Uterus (tissue), 4 donors: ENCODE measurements around the gene ADAMTS17. TPM values are rescaled to one million over a fixed set of nuclear protein-coding genes. Genes with fewer than 3 reads are reported as not detected.

Source experiments
- DNase-seq, 2 donors: peaks; one replicate each; pipeline ENCODE4 v3.0.0-alpha.2; 2019 to 2020
- H3K27ac ChIP-seq, 2 donors: fragments of 200-600 bp; sonication (generic); 1 replicate in 1 of 2; 2 replicates in 1 of 2; pipeline ENCODE4 v1.5.1; 2016 to 2018
- H3K27me3 ChIP-seq, 2 donors: fragments of 200-600 bp; sonication (generic); one replicate each; pipeline ENCODE4 v1.5.1; 2018 to 2019; ENCODE audit warnings: control low read depth in 1 of 2
- H3K36me3 ChIP-seq, 2 donors: fragments of 200-600 bp; sonication (generic); one replicate each; pipeline ENCODE4 v1.5.1; 2019; ENCODE audit warnings: control low read depth in 1 of 2
- H3K4me1 ChIP-seq, 2 donors: fragments of 200-600 bp; sonication (generic); one replicate each; pipeline ENCODE4 v1.5.1; 2018 to 2019; ENCODE audit warnings: control low read depth in 1 of 2
- H3K4me3 ChIP-seq, 2 donors: fragments of 200-600 bp; sonication (generic); 1 replicate in 1 of 2; 2 replicates in 1 of 2; pipeline ENCODE4 v1.5.1; 2018 to 2019; ENCODE audit warnings: mild to moderate bottlenecking in 1 of 2
- H3K9me3 ChIP-seq, 2 donors: fragments of 200-600 bp; sonication (generic); one replicate each; pipeline ENCODE4 v1.5.1; 2019; ENCODE audit warnings: control low read depth in 1 of 2
- POLR2A ChIP-seq, 2 donors: fragments of 450-650 bp; IDR thresholded peaks; one replicate each; pipeline ENCODE4 v1.6.1; 2016; ENCODE audit warnings: antibody characterized with exemption in 2 of 2, mild to moderate bottlenecking in 1 of 2, moderate library complexity in 1 of 2
- intact Hi-C: fragments of 100-400 bp; cut with DNase I; formaldehyde crosslinking; loops from one replicate; pipeline ENCODE4 v1.15.1; 2023; ENCODE audit warnings: low total_unique reads
- total RNA-seq, 4 donors: library from RNA; depleted of rRNA in 3 of 4; stranded (reverse); fragments of >200 nt in 3 of 4; gene quantifications; one replicate each; pipeline versions ENCODE4 v1.1.0 to v1.2.4, GENCODE V29; 2014 to 2023
- TF ChIP-seq, protein P1 (sequence below), 4 experiments: fragments of 200-600 bp in 2 of 4; fragments of 450-650 bp in 2 of 4; sonication (generic) in 2 of 4; IDR thresholded peaks; one replicate each; pipeline ENCODE4 v1.5.1; 2016 to 2019; ENCODE audit warnings: antibody characterized with exemption in 4 of 4, mild to moderate bottlenecking in 2 of 4, moderate library complexity in 1 of 4
- donor health status: DM: yes; HTN: yes; CAD: no.

Gene ADAMTS17
- total RNA-seq, 4 donors from 2014 or later = 3.1 to 17.1 (median 8.1) TPM; not detected in 1

DNA sequence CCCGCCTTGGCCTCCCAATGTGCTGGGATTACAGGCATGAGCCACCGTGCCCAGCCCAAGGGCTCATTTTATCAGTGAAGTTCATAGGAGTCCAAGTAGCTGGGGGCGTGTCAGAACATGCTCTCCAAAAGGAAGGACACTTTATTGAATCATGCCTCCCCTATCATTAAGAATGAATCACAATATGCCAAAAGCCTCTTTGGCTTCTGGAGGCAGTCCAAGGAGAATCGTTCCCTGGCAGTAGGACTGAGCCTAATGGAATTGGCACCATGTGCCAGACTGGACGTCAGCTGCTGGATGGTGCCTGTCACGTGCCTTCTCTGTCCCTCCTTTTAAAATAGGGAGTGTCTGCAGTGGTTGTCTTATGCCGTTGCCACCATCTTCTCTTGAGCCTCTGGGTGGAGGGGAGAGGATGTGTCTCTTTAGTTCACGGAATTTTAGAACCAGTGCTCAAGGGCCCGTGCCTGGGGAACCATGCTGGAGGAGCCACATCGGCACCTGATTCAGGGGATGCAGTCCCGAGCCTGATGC lies 373.9 kb downstream of the ADAMTS17 start:
- intact Hi-C loops = no loop called here
- H3K4me3 ChIP-seq = no peak overlapping the region
- DNase-seq = no peak
- no peaks in the 10 kb centered on the region for H3K4me1 ChIP-seq
- H3K36me3 ChIP-seq = no peaks in the 10 kb centered on the region
- no peak overlapping the region for H3K27ac ChIP-seq
- no peak for TF ChIP-seq POLR2A (IDR thresholded peaks at IDR 0.05)
- no peaks in the 10 kb centered on the region for H3K9me3 ChIP-seq
- no peaks in the 10 kb centered on the region for H3K27me3 ChIP-seq

DNA sequence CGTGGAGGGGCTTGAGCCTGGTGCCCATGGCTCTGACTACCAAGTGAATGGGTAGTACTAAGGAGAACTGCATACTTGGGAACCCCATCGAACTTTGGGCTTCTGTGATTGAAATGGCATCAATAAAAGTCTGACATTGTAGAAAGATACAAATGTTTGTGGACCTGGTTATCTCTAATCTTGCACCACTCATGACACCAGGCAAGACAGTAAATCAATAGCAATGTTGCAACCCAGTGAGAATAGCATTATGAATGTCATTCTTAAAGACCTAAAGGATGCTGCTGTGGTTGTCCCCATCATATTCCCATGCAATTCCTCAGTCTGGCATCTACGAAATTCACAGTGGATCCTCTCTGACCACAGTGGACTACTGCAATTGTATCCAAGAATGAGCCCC lies 375.0 kb downstream of the ADAMTS17 start:
- H3K4me1 ChIP-seq = no peaks in the 10 kb centered on the region
- no peak overlapping the region for H3K4me3 ChIP-seq
- H3K27me3 ChIP-seq = no peaks in the 10 kb centered on the region
- intact Hi-C loops = no loop called here
- no peaks in the 10 kb centered on the region for H3K9me3 ChIP-seq
- no peaks in the 10 kb centered on the region for H3K36me3 ChIP-seq
- no peak for DNase-seq
- H3K27ac ChIP-seq = no peak overlapping the region
- TF ChIP-seq, protein P1, sequence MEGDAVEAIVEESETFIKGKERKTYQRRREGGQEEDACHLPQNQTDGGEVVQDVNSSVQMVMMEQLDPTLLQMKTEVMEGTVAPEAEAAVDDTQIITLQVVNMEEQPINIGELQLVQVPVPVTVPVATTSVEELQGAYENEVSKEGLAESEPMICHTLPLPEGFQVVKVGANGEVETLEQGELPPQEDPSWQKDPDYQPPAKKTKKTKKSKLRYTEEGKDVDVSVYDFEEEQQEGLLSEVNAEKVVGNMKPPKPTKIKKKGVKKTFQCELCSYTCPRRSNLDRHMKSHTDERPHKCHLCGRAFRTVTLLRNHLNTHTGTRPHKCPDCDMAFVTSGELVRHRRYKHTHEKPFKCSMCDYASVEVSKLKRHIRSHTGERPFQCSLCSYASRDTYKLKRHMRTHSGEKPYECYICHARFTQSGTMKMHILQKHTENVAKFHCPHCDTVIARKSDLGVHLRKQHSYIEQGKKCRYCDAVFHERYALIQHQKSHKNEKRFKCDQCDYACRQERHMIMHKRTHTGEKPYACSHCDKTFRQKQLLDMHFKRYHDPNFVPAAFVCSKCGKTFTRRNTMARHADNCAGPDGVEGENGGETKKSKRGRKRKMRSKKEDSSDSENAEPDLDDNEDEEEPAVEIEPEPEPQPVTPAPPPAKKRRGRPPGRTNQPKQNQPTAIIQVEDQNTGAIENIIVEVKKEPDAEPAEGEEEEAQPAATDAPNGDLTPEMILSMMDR (IDR thresholded peaks at IDR 0.05) = no peak
- no peak for TF ChIP-seq POLR2A (IDR thresholded peaks at IDR 0.05)

DNA sequence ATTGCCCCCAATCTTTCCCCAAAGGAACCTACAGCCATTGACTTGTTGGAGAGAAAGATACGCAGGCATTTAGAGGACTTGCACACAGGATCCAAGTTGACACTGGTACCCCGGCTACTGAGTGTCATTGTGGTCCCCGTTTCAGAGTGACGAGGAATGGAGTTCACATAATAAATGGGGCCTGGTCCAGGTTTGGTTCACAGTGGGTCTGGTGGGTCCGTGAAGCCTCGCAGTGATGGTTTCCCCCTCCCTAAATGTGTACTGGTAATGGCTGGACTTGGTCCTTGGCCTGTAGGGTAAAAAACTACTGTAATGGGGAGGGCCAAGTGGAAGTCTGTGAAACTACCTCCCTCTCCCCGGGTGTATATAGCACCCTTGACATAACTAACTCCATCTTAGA lies 376.4 kb downstream of the ADAMTS17 start:
- no peak overlapping the region for H3K4me3 ChIP-seq
- DNase-seq = peak in 1 of 2 donors; percentile 8
- H3K9me3 ChIP-seq = no peaks in the 10 kb centered on the region
- H3K27ac ChIP-seq = no peak overlapping the region
- no peaks in the 10 kb centered on the region for H3K27me3 ChIP-seq
- H3K36me3 ChIP-seq = no peaks in the 10 kb centered on the region
- TF ChIP-seq POLR2A (IDR thresholded peaks at IDR 0.05) = no peak
- TF ChIP-seq, protein P1 (IDR thresholded peaks at IDR 0.05) = no peak
- no peaks in the 10 kb centered on the region for H3K4me1 ChIP-seq
- intact Hi-C loops = no loop called here

DNA sequence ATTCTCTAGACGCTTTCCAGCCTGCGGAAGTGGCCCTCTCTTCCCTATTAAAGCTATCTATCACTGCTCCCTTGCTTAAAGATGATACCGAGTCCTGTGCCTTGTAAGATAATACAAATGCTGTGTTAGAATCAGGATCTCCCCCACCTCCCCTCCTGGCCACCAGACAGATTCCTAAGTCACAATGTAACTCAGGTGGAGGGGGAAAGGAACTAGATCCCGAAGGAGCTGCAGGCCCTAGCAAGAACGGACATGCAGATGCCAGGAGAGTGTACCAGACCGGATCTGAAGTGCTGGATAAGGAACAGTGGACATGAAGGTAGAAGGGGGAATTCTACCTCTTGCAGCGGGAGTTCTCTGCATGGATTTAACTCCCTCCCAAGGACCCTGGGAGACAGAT lies 377.8 kb downstream of the ADAMTS17 start:
- no peak overlapping the region for H3K27ac ChIP-seq
- H3K9me3 ChIP-seq = no peaks in the 10 kb centered on the region
- H3K4me1 ChIP-seq = no peaks in the 10 kb centered on the region
- intact Hi-C loops = no loop called here
- no peak overlapping the region for H3K4me3 ChIP-seq
- H3K36me3 ChIP-seq = no peaks in the 10 kb centered on the region
- TF ChIP-seq, protein P1 (IDR thresholded peaks at IDR 0.05) = no peak
- TF ChIP-seq POLR2A (IDR thresholded peaks at IDR 0.05) = no peak
- H3K27me3 ChIP-seq = no peaks in the 10 kb centered on the region
- DNase-seq = peak in 1 of 2 donors; percentile 9

DNA sequence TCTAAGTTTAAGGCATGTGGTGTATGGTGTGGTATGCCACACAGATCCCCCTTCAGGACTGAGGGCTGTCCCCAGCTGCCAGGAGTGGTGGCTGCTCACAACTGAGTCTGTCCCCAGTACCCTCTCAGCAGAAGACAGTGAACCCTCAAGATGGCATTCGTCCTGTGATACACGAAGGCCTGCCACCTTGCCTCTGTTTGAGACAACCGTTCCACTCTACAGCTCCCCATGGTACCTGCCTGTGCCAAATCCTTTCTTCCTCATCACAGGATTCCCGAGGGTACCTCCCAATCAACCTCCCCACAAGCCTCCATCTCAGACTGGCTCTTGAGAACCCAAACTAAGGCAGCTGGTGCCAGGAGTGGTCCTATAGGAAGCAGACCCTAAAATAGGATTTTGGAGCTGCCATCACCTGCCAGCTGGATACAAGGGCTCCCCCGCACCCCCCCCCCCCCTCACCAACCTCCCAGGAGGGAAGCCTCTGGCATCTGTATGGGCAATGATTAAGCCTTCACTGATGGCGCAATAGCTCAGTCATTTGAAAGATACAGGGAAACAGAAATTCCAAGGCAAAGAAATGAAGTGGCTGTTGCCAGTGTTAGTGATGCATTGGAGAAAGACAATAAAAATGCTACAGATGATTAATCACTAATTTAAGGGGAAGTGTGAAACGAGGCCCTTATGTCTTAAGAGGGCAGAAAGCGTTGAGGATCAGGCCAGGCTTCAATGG lies 378.5 kb downstream of the ADAMTS17 start:
- no peaks in the 10 kb centered on the region for H3K36me3 ChIP-seq
- no peaks in the 10 kb centered on the region for H3K4me1 ChIP-seq
- H3K27me3 ChIP-seq = no peaks in the 10 kb centered on the region
- TF ChIP-seq, protein P1 (IDR thresholded peaks at IDR 0.05) = no peak
- TF ChIP-seq POLR2A (IDR thresholded peaks at IDR 0.05) = no peak
- peak; percentile 13 for DNase-seq
- intact Hi-C loops = no loop called here
- no peak overlapping the region for H3K27ac ChIP-seq
- H3K9me3 ChIP-seq = no peaks in the 10 kb centered on the region
- no peak overlapping the region for H3K4me3 ChIP-seq
